Fibroblast of gingiva (primary cell): ENCODE data around the gene TPGS1.
A peak's percentile ranks its signal among the peaks of the same experiment; 100 is the strongest.

Experiments
- DNase-seq: peaks from one replicate; pipeline ENCODE4 v3.0.0-alpha.2; 2011; ENCODE audit warnings: low read depth

The TPGS1 gene

GRCh38 chr19:518598-519231 is 11.4 kb downstream of the TPGS1 start:
- no peak for DNase-seq

- no peak for DNase-seq
Measured at GRCh38 chr19:519449-519865, 12.2 kb downstream of the TPGS1 start.

GRCh38 chr19:522726-523125 is 15.4 kb downstream of the TPGS1 start:
- DNase-seq, result no peak

- no peak for DNase-seq
Measured at GRCh38 chr19:524062-524674, 16.9 kb downstream of the TPGS1 start.

- DNase-seq, result no peak
Measured at GRCh38 chr19:525029-525428, 17.7 kb downstream of the TPGS1 start.

GRCh38 chr19:525857-526419 is 18.6 kb downstream of the TPGS1 start:
- DNase-seq, result no peak

GRCh38 chr19:530134-531008 is 23.1 kb downstream of the TPGS1 start:
- DNase-seq, result no peak

GRCh38 chr19:531009-531752 is 23.9 kb downstream of the TPGS1 start:
- DNase-seq, result peak; percentile 69

- no peak for DNase-seq
Measured at GRCh38 chr19:531753-532560, 24.7 kb downstream of the TPGS1 start, which contains the start of gene CDC34. Gene CDC34, plus strand, starts transcription at chr19:531760. Its CDS starts 172 bp downstream, at chr19:531932.

- DNase-seq, result peak; percentile 61
Measured at GRCh38 chr19:532561-533363, 25.5 kb downstream of the TPGS1 start.

- no peak for DNase-seq
Measured at GRCh38 chr19:533364-534058, 26.2 kb downstream of the TPGS1 start.

- DNase-seq, result no peak
Measured at GRCh38 chr19:534088-534487, 26.8 kb downstream of the TPGS1 start.

- DNase-seq, result no peak
Measured at GRCh38 chr19:535017-535835, 27.9 kb downstream of the TPGS1 start.

GRCh38 chr19:536031-536880 is 29.0 kb downstream of the TPGS1 start:
- no peak for DNase-seq

- DNase-seq, result no peak
Measured at GRCh38 chr19:536881-537404, 29.6 kb downstream of the TPGS1 start.

GRCh38 chr19:538641-539428 is 31.5 kb downstream of the TPGS1 start:
- no peak for DNase-seq
